Activated CD4-positive, alpha-beta T cell treated with anti-CD3 and anti-CD28 coated beads, Interleukin-2, amount 10 ng/mL, durations not matched to agents 7 days and 5 days (primary cell): ENCODE data around the gene AGMO. TPM values are rescaled to one million over a fixed set of nuclear protein-coding genes. Genes with fewer than 3 reads are reported as not detected.
"Not testable (repeated sequence)": the region's sequence is repeated elsewhere in the genome, so short reads cannot be mapped to it uniquely, and the experiment has no call there.

Experiments used
- CTCF ChIA-PET: fragments of 350-600 bp; sonication (Branson Sonifier 250); formaldehyde crosslinking; loops from one replicate; lab custom pipeline; 2021; ENCODE audit warnings: antibody characterized with exemption; lab: Charles Lee
- POLR2A ChIA-PET: fragments of 350-600 bp; sonication (Branson Sonifier 250); formaldehyde crosslinking; loops from one replicate; lab custom pipeline; 2021; ENCODE audit warnings: antibody characterized with exemption; lab: Charles Lee
- DNase-seq: peaks from one replicate; pipeline ENCODE4 v3.0.0-alpha.2; 2020
- H3K27ac Mint-ChIP-seq: one replicate; pipeline ENCODE4 v1.8.0; 2021; ENCODE audit warnings: mild to moderate bottlenecking, moderate library complexity, mixed read lengths
- H3K27me3 Mint-ChIP-seq: one replicate; pipeline ENCODE4 v1.8.0; 2021; ENCODE audit warnings: mixed read lengths
- H3K36me3 Mint-ChIP-seq: one replicate; pipeline ENCODE4 v1.8.0; 2021; ENCODE audit warnings: low read depth, mixed read lengths
- H3K4me1 Mint-ChIP-seq: one replicate; pipeline ENCODE4 v1.8.0; 2021; ENCODE audit warnings: mixed read lengths
- H3K4me3 Mint-ChIP-seq: one replicate; pipeline ENCODE4 v1.8.0; 2021; ENCODE audit warnings: mild to moderate bottlenecking, moderate library complexity, mixed read lengths
- H3K9me3 Mint-ChIP-seq: one replicate; pipeline ENCODE4 v1.8.0; 2021; ENCODE audit warnings: mixed read lengths
- total RNA-seq, 2 experiments: library from RNA; stranded (reverse); gene quantifications; one replicate each; pipeline ENCODE4 v1.2.3, GENCODE V29; 2021

AGMO gene
- total RNA-seq, 2 experiments from 2014 or later = not detected

DNA sequence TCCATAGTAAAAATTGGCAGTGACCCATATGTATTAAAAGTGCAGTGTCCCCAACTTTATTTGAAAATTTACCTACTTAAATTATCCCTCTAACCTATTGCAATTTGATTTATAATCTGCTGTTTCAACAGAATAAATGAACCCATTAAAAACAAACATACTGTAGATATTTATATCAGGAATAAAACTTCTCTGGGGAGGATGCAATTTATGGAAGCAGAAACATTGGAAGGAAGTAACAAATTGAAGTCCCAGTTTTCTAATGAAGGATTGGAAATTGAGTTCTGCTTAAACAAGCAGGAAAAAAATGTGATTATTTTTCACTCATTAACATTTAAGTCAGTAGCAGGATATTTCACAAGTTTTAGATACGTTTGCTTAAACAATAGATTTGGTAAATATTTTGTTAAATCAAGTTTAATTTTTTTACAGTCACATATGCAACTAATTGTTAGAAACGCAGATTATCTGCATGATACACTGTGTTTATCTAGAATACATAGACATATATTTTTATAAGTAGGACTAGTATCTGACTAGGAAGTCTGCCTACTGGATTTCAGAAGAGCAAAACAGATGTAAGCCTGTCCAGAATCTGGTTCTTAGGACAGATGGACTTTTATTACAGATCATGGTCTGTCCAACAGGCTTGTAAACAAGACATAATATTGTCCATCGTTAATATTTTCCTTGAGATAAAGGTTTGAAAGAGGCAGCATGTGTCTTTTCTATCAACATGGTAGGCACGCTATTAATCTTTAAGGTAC lies 5.3 kb downstream of the AGMO start:
- DNase-seq = no peak
- no peak overlapping the region for H3K27ac Mint-ChIP-seq
- H3K4me1 Mint-ChIP-seq = no peaks in the 10 kb centered on the region
- POLR2A ChIA-PET = no interaction called here
- no peaks in the 10 kb centered on the region for H3K27me3 Mint-ChIP-seq
- H3K36me3 Mint-ChIP-seq = no peaks in the 10 kb centered on the region
- no peaks in the 10 kb centered on the region for H3K9me3 Mint-ChIP-seq
- CTCF ChIA-PET = no interaction called here
- H3K4me3 Mint-ChIP-seq = no peak overlapping the region

DNA sequence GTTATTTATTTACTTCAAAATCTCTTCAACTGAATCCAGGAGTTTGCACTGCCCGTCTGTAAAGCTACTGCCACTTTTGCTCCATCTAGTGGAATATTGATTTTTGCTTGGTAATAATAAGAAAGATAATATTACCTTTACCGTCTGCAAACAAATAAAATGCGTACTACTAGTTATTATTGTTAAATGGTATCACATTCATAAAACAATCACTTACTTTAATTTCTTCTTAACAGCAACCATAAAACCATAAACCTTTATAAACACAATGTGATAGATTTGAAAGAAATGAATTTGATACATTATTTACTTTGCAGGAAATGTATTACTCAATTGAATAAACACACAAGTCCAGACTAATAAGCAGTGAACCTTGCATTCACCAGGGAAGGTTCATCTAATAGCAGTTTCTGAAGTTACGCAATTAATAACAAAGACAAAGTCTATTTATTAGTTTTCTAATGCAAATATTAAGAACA lies 6.4 kb downstream of the AGMO start:
- Mint-ChIP-seq H3K9me3 (no peaks in the 10 kb centered on the region), H3K27me3 (no peaks in the 10 kb centered on the region), H3K4me1 (no peaks in the 10 kb centered on the region), H3K36me3 (no peaks in the 10 kb centered on the region), H3K27ac (no peak overlapping the region), H3K4me3 (no peak overlapping the region)
- no peak for DNase-seq
- CTCF ChIA-PET = interaction anchor here (0.7 kb wide), 1 partner anchor 151 kb away, joined by 3 read pairs; no protein-coding TSS in a partner anchor
- POLR2A ChIA-PET = no interaction called here

DNA sequence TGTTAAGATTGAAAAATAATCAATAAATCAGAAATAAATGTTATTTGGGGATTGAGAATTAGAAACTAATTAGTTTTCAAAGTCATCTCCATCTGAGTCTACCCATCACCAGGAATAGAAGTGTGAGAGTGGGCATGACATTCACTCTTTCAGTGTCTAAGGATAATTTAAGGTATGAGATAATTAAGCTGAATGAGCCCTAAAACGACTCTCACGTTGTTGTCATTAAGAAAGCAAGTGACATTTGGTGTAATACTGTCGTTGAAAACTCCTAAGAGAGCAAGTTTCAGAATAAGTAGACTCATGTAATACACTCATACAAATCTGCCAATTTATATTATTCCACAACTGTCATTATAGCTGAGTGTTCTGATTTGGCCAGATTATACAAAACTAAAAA lies 7.1 kb downstream of the AGMO start:
- no peak overlapping the region for H3K27ac Mint-ChIP-seq
- H3K27me3 Mint-ChIP-seq = no peaks in the 10 kb centered on the region
- H3K36me3 Mint-ChIP-seq = no peaks in the 10 kb centered on the region
- H3K9me3 Mint-ChIP-seq = no peaks in the 10 kb centered on the region
- H3K4me1 Mint-ChIP-seq = no peaks in the 10 kb centered on the region
- ChIA-PET POLR2A (no interaction called here), CTCF (no interaction called here)
- no peak overlapping the region for H3K4me3 Mint-ChIP-seq
- no peak for DNase-seq

DNA sequence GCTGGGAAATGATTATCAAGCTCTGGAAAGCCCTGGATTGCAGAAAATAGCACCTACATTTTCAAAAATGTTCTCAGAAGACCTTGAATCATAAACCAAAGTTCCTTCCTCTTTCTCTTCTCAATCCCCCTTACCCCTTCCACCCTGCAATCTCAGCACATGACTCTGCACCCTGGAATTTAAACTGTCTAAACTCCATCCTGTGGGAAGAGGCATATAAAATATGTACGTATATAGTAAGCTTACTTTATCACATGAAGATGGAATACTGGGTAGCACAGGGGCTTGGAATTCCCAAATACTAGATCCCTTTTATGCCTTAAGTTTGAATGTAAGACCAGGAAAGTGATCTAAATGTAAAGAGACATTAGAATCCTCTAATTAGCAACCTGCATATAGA lies 7.7 kb downstream of the AGMO start:
- POLR2A ChIA-PET = no interaction called here
- Mint-ChIP-seq H3K36me3 (no peaks in the 10 kb centered on the region), H3K4me3 (no peak overlapping the region), H3K4me1 (no peaks in the 10 kb centered on the region), H3K27ac (no peak overlapping the region), H3K27me3 (no peaks in the 10 kb centered on the region), H3K9me3 (no peaks in the 10 kb centered on the region)
- CTCF ChIA-PET = no interaction called here
- no peak for DNase-seq

DNA sequence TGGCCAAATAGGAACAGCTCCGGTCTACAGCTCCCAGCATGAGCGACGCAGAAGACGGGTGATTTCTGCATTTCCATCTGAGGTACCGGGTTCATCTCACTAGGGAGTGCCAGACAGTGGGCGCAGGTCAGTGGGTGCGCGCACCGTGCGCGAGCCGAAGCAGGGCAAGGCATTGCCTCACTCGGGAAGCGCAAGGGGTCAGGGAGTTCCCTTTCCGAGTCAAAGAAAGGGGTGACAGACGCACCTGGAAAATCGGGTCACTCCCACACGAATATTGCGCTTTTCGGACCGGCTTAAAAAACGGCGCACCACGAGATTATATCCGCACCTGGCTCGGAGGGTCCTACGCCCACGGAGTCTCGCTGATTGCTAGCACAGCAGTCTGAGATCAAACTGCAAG lies 14.5 kb downstream of the AGMO start:
- H3K27me3 Mint-ChIP-seq, H3K9me3 Mint-ChIP-seq, H3K4me1 Mint-ChIP-seq, DNase-seq, POLR2A ChIA-PET, H3K4me3 Mint-ChIP-seq, H3K27ac Mint-ChIP-seq, CTCF ChIA-PET, H3K36me3 Mint-ChIP-seq: not testable (repeated sequence)

DNA sequence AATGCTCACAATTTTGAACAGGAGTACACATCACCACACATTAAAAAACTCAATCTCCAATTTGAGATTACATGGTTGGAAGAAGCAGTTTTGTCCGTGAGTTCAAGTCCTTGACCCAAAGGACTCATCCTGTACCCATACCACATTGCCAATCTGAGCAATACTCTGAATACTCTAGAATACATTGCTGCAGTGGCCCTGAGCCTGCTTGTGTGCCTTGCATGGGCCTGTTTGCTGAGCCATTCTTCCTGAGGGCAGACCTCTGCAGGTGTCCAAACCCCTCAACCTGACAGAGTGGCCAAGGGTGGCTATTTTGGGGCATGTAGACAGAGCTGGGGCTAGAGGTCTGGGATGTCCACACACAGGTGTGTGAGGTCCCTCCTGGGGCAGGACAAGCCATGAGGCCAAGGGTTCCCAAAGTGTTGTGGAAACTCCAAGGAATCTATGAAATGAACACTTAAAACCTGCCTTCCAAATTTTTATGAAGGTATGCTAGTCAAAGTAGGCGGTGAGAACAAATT lies 15.5 kb downstream of the AGMO start:
- CTCF ChIA-PET = no interaction called here
- Mint-ChIP-seq H3K9me3 (peaks cover 5% of the 10 kb centered on the region), H3K27me3 (no peaks in the 10 kb centered on the region), H3K4me1 (no peaks in the 10 kb centered on the region), H3K4me3 (no peak overlapping the region), H3K36me3 (no peaks in the 10 kb centered on the region), H3K27ac (no peak overlapping the region)
- no peak for DNase-seq
- POLR2A ChIA-PET = no interaction called here

DNA sequence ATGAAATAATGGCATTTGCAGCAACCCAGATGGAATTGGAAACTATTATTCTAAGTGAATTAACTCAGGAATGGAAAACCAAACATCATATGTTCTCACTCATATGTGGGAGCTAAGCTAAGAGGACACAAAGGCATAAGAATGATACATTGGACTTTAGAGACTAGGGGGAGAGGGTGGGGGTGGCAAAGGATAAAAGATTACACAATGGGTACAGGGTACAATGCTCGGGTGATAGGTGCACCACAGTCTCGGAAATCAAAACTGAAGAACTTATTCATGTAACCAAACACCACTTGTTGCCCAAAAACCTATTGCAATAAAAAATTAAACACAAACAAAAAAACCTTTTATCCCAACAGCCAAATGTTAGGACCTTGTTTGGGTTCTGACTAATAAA lies 17.8 kb downstream of the AGMO start:
- Mint-ChIP-seq H3K27ac (no peak overlapping the region), H3K27me3 (no peaks in the 10 kb centered on the region), H3K4me1 (no peaks in the 10 kb centered on the region), H3K4me3 (no peak overlapping the region), H3K36me3 (no peaks in the 10 kb centered on the region), H3K9me3 (peaks cover 7% of the 10 kb centered on the region)
- ChIA-PET POLR2A (no interaction called here), CTCF (no interaction called here)
- no peak for DNase-seq

DNA sequence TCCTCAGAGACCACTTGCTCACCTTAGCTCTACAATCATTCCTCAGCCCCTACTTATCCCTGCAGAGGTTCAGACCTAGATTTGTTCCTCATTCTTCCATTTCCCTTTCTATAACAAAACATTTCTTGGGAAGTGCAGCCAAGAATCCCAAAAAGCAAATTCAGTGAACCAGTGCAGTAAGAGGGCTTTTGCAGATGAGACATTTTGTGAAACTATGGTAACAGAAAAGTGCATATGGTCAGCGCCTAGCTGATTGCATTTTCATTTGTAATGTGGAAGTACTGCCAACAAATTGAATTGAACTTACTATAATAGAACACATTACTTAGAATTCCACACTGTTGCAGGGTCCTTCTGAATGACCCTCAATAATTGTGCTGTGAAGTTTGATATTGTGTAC lies 18.6 kb downstream of the AGMO start:
- H3K27me3 Mint-ChIP-seq = no peaks in the 10 kb centered on the region
- no peak overlapping the region for H3K4me3 Mint-ChIP-seq
- peaks cover 7% of the 10 kb centered on the region for H3K9me3 Mint-ChIP-seq
- H3K4me1 Mint-ChIP-seq = no peaks in the 10 kb centered on the region
- CTCF ChIA-PET = no interaction called here
- POLR2A ChIA-PET = no interaction called here
- no peak overlapping the region for H3K27ac Mint-ChIP-seq
- no peak for DNase-seq
- no peaks in the 10 kb centered on the region for H3K36me3 Mint-ChIP-seq

DNA sequence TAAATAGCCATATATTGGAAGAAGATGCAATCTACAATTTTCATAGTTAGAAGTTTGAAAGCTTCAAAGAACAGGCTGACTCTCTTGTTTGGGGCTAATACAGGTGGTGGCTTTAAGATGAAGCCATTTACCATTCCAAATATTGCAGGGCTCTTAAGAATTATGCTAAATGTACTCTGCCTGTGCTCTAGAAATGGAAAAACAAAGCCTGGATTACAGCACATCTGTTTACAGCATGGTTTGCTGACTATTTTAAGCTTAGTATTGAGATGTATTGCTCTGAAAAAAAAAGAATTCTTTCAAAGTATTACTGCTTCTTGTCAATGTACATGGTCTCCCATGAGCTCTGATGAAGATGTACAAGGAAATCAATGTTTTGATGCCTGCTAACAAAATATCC lies 34.2 kb downstream of the AGMO start:
- Mint-ChIP-seq H3K4me1 (no peaks in the 10 kb centered on the region), H3K4me3 (no peak overlapping the region), H3K27ac (no peak overlapping the region), H3K27me3 (no peaks in the 10 kb centered on the region), H3K36me3 (no peaks in the 10 kb centered on the region), H3K9me3 (peaks cover 2% of the 10 kb centered on the region)
- DNase-seq = no peak
- ChIA-PET POLR2A (no interaction called here), CTCF (no interaction called here)

DNA sequence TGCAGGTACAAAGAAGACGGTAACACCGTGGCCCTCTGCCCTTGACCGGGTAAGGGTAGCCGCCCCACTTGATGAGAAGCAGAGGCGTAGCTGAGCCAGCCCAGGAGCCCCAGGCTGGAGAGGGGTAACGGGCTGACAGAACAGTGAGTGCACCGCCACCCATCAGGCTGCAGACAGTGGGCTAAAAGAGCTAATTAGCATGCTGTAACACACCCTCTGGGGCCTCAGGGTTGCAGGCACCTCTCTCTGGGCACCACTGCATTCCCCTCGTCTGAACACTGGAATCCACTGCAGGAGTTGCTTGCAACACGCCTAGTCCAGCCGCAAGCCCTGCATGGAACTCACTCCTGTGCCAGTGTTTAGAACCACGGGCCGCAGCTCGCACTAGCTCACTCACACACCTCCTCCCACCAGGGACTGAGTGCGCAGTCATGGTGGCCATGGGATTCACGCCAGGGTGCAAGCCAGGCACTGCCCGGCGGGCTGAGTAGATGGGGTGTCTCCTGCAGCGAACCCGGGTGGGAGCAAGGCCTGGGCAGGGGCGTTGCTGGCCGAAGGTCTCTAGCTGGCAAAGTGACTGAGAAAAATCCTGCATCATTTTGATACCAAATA lies 36.1 kb downstream of the AGMO start:
- Mint-ChIP-seq H3K4me3 (no peak overlapping the region), H3K9me3 (peaks cover 8% of the 10 kb centered on the region), H3K27ac (no peak overlapping the region), H3K27me3 (no peaks in the 10 kb centered on the region), H3K4me1 (no peaks in the 10 kb centered on the region), H3K36me3 (no peaks in the 10 kb centered on the region)
- ChIA-PET CTCF (no interaction called here), POLR2A (no interaction called here)
- DNase-seq = no peak

DNA sequence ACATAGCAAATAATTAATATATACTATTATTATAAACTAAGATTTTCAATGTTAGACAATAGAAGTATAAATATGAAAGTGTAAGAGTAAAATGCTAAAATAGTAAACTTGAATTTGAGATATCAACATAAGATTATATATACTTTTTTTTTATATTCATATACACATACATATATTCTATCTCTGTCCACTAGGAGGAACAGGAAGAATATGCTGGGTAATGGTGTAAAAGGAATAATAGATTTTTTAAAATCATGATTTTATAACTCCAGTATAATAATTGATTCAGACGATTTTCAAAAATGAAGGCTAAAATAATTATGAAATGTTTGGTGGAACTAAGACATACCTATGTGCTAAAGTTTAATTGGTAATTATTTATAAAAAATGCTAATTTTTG lies 37.7 kb downstream of the AGMO start:
- Mint-ChIP-seq H3K4me1 (no peaks in the 10 kb centered on the region), H3K9me3 (peaks cover 8% of the 10 kb centered on the region), H3K27me3 (no peaks in the 10 kb centered on the region), H3K27ac (no peak overlapping the region), H3K36me3 (no peaks in the 10 kb centered on the region), H3K4me3 (no peak overlapping the region)
- CTCF ChIA-PET = no interaction called here
- DNase-seq = no peak
- POLR2A ChIA-PET = no interaction called here

DNA sequence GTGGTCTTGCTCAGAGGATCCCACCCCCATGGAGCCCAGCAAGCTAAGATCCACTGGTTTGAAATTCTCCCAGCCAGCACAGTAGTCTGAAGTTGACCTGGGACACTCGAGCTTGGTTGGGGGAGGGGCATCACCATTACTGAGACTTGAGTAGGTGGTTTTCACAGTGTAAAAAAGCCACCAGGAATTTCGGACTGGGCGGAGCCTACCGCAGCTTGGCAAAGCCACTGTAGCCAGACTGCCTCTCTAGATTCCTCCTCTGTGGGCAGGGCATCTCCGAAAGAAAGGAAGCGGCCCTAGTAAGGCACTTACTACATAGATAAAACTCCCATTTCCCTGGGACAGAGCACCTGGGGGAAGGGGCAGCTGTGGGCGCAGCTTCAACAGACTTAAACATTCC lies 44.0 kb downstream of the AGMO start:
- H3K9me3 Mint-ChIP-seq, H3K4me1 Mint-ChIP-seq, H3K27me3 Mint-ChIP-seq, H3K36me3 Mint-ChIP-seq, CTCF ChIA-PET, DNase-seq, H3K27ac Mint-ChIP-seq, POLR2A ChIA-PET, H3K4me3 Mint-ChIP-seq: not testable (repeated sequence)

DNA sequence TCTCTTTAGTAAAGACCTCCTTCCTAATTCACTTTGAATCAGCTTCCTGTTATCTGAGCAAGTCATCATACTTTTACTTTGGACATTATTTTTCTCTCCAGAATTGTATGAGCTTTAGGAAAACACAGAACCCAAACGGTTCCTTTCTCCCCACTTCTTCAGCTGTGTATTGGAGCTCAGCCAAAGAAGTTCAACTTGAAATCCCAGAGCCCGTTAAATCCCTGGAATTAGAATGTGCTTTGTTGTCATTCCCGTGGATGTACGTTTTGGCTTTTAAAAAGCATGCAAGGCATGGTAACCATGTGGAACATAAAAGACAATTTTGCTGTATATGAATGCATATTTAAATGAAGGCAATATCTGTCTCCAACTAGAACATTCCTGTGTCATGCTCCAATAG lies 46.6 kb downstream of the AGMO start:
- no peaks in the 10 kb centered on the region for H3K4me1 Mint-ChIP-seq
- no peaks in the 10 kb centered on the region for H3K9me3 Mint-ChIP-seq
- POLR2A ChIA-PET = no interaction called here
- no peaks in the 10 kb centered on the region for H3K27me3 Mint-ChIP-seq
- no peak overlapping the region for H3K4me3 Mint-ChIP-seq
- CTCF ChIA-PET = no interaction called here
- no peak for DNase-seq
- H3K27ac Mint-ChIP-seq = no peak overlapping the region
- H3K36me3 Mint-ChIP-seq = no peaks in the 10 kb centered on the region
